ENCODE measurements around the gene NELL1.

The NELL1 gene

DNA sequence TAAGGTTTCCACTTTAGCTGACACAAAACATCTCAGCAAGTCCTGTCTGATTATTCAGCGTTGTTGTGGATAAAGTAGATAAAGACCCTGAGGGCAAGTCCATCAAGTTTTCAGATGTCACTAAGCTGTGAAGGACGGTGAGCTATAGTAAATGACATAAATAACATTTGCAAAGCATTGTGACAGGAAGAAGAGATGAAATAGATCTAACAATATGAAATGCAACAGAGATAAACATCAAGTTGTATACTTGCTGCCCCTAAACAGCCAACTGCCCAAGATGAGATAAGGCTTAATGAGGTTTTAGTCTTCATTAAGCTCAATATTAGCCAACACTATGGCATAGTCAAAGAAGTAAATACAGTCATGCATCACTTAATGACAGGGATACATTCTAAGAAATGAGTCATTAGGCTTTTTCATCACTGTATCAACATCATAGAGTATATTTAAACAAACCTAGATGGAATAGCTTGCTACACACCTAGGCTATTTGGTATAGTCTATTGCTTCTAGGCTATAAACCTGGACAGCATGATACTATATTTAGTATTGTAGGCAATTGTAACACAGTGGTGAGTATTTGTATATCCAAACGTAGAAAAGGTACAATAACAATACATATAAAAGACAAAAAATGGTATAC is 898.4 kb downstream of the NELL1 start:
- no peaks in the 10 kb centered on the region for H3K36me3 ChIP-seq (ENCODE audit: control insufficient read depth, insufficient read depth, low read length)
- no peak overlapping the region for H3K9ac ChIP-seq (ENCODE audit: low read length)
- H3K27ac ChIP-seq (ENCODE audit: low read depth, low read length) = no peak overlapping the region
- no peaks in the 10 kb centered on the region for H3K4me1 ChIP-seq (ENCODE audit: control insufficient read depth, insufficient read depth, low read length)
- no peaks in the 10 kb centered on the region for H3K27me3 ChIP-seq (ENCODE audit: control insufficient read depth, insufficient read depth, low read length)
- no peaks in the 10 kb centered on the region for H3K9me3 ChIP-seq (ENCODE audit: control insufficient read depth, insufficient read depth, low read depth, low read length)
- no peak overlapping the region for H3K4me3 ChIP-seq (ENCODE audit: low read depth, low read length)

DNA sequence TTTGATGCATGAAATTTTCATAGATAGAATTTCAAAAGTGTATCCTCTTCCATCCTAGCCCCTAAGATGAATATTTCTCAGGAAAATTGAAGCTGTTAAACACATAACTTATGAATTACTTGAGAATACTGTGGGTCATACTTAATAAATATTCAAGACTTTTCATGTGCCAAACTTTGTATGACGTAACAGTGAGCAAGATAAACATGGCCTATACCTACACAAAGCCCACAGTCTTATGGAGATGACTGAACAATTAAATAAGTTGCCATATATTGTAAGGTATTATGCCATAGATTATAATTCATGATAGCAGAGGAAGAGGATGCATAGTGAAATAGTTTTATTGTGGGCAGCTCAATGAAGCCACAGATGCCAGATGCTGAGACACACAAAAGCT is 902.8 kb downstream of the NELL1 start:
- Histone ChIP-seq H3K36me3 (ENCODE audit: control insufficient read depth, insufficient read depth, low read length) (no peaks in the 10 kb centered on the region), H3K27ac (ENCODE audit: low read depth, low read length) (no peak overlapping the region), H3K27me3 (ENCODE audit: control insufficient read depth, insufficient read depth, low read length) (no peaks in the 10 kb centered on the region), H3K9ac (ENCODE audit: low read length) (no peak overlapping the region), H3K9me3 (ENCODE audit: control insufficient read depth, insufficient read depth, low read depth, low read length) (no peaks in the 10 kb centered on the region), H3K4me1 (ENCODE audit: control insufficient read depth, insufficient read depth, low read length) (no peaks in the 10 kb centered on the region), H3K4me3 (ENCODE audit: low read depth, low read length) (no peak overlapping the region)

GRCh38 chr11:21582791-21583190 is 913.4 kb downstream of the NELL1 start:
- Histone ChIP-seq H3K9me3 (ENCODE audit: control insufficient read depth, insufficient read depth, low read depth, low read length) (no peaks in the 10 kb centered on the region), H3K27me3 (ENCODE audit: control insufficient read depth, insufficient read depth, low read length) (no peaks in the 10 kb centered on the region), H3K4me1 (ENCODE audit: control insufficient read depth, insufficient read depth, low read length) (no peaks in the 10 kb centered on the region), H3K9ac (ENCODE audit: low read length) (no peak overlapping the region), H3K36me3 (ENCODE audit: control insufficient read depth, insufficient read depth, low read length) (no peaks in the 10 kb centered on the region), H3K4me3 (ENCODE audit: low read depth, low read length) (no peak overlapping the region), H3K27ac (ENCODE audit: low read depth, low read length) (no peak overlapping the region)

DNA sequence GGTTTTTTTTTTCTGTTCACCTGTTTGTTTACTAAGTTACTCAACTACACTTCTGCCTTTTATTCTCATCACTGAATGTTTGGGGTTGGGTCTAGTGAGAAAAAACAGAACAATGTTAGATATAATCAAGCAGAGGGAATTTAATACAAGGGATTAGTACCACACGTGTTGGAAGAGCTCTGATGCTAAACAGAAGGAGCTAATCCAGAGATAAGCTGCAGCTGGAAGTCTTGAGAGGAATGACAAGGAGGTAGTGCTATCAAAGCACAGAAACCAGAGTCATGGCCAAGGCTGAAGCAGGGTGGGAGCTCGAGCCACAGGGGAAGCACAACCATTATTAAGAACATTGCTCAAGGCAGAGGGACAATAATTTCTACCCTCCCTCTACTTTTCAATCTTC is 919.4 kb downstream of the NELL1 start:
- Histone ChIP-seq H3K9ac (ENCODE audit: low read length) (no peak overlapping the region), H3K4me1 (ENCODE audit: control insufficient read depth, insufficient read depth, low read length) (no peaks in the 10 kb centered on the region), H3K9me3 (ENCODE audit: control insufficient read depth, insufficient read depth, low read depth, low read length) (no peaks in the 10 kb centered on the region), H3K36me3 (ENCODE audit: control insufficient read depth, insufficient read depth, low read length) (no peaks in the 10 kb centered on the region), H3K27ac (ENCODE audit: low read depth, low read length) (no peak overlapping the region), H3K4me3 (ENCODE audit: low read depth, low read length) (no peak overlapping the region), H3K27me3 (ENCODE audit: control insufficient read depth, insufficient read depth, low read length) (no peaks in the 10 kb centered on the region)

- H3K9me3 ChIP-seq (ENCODE audit: control insufficient read depth, insufficient read depth, low read depth, low read length) = no peaks in the 10 kb centered on the region
- H3K36me3 ChIP-seq (ENCODE audit: control insufficient read depth, insufficient read depth, low read length) = no peaks in the 10 kb centered on the region
- H3K4me3 ChIP-seq (ENCODE audit: low read depth, low read length) = no peak overlapping the region
- no peaks in the 10 kb centered on the region for H3K4me1 ChIP-seq (ENCODE audit: control insufficient read depth, insufficient read depth, low read length)
- H3K27ac ChIP-seq (ENCODE audit: low read depth, low read length) = no peak overlapping the region
- H3K9ac ChIP-seq (ENCODE audit: low read length) = no peak overlapping the region
- H3K27me3 ChIP-seq (ENCODE audit: control insufficient read depth, insufficient read depth, low read length) = no peaks in the 10 kb centered on the region
These were observed 933.3 kb downstream of the NELL1 start for GRCh38 chr11:21602699-21603098.

DNA sequence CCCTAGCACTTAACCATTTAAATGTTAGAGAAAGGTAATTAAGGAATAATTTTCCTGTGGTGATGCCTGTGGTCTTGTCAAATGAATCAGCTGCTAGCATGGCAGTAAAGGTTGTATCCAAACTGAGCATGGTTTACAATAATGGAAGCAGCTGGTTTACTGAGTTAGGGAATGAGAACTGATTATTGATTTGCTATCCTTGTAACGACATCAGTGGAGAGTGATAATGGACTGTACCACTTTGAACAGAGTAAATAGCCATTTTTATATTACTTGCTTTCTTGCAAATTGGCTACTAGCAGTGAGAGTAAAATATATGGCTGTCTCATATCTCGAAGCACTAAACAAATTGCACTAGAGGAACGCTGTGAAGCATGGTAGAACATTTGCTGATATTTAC is 934.5 kb downstream of the NELL1 start:
- H3K4me1 ChIP-seq (ENCODE audit: control insufficient read depth, insufficient read depth, low read length) = no peaks in the 10 kb centered on the region
- no peaks in the 10 kb centered on the region for H3K27me3 ChIP-seq (ENCODE audit: control insufficient read depth, insufficient read depth, low read length)
- no peaks in the 10 kb centered on the region for H3K9me3 ChIP-seq (ENCODE audit: control insufficient read depth, insufficient read depth, low read depth, low read length)
- no peak overlapping the region for H3K27ac ChIP-seq (ENCODE audit: low read depth, low read length)
- no peak overlapping the region for H3K9ac ChIP-seq (ENCODE audit: low read length)
- H3K36me3 ChIP-seq (ENCODE audit: control insufficient read depth, insufficient read depth, low read length) = no peaks in the 10 kb centered on the region
- H3K4me3 ChIP-seq (ENCODE audit: low read depth, low read length) = no peak overlapping the region

DNA sequence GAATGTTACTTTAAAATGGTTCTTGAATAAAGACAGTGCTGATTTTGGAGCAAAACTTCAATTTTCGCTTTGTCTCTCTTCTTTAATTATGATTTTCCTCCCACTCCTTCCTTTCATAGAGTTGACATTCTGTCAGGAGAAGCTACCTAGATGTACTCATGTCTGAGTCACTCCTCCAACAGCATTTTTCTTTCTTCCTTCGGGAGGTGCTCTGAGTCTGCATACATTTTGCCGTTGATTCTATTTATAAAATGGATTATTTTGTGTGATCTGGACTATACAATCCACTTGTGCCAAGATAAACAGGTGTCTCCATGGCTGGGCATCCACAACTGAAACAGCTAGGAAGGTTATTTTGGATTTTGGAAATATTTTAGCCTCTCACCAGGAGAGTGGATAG is 935.2 kb downstream of the NELL1 start:
- H3K9me3 ChIP-seq (ENCODE audit: control insufficient read depth, insufficient read depth, low read depth, low read length) = no peaks in the 10 kb centered on the region
- H3K27ac ChIP-seq (ENCODE audit: low read depth, low read length) = no peak overlapping the region
- no peak overlapping the region for H3K4me3 ChIP-seq (ENCODE audit: low read depth, low read length)
- no peaks in the 10 kb centered on the region for H3K27me3 ChIP-seq (ENCODE audit: control insufficient read depth, insufficient read depth, low read length)
- H3K36me3 ChIP-seq (ENCODE audit: control insufficient read depth, insufficient read depth, low read length) = no peaks in the 10 kb centered on the region
- H3K4me1 ChIP-seq (ENCODE audit: control insufficient read depth, insufficient read depth, low read length) = no peaks in the 10 kb centered on the region
- H3K9ac ChIP-seq (ENCODE audit: low read length) = no peak overlapping the region

DNA sequence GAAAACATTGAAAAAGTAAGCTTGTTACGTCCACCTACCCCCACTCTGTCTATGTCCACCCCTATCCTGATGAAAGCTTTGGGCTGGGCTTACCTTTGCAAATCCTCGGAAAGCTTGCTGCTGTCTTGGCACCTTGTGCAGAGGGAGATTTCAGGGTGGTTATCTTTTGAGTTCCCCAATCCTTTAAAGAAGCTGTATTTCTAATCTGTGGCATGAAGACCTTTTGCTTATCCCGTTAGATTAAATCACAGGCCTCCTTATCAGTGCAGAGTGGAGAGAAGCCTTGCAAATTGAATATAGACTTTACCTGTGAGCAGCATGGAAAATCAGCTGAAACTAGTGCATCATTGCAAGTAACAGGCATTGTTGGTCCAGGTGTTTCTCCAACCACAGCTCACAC is 942.9 kb downstream of the NELL1 start:
- H3K27me3 ChIP-seq (ENCODE audit: control insufficient read depth, insufficient read depth, low read length) = no peaks in the 10 kb centered on the region

DNA sequence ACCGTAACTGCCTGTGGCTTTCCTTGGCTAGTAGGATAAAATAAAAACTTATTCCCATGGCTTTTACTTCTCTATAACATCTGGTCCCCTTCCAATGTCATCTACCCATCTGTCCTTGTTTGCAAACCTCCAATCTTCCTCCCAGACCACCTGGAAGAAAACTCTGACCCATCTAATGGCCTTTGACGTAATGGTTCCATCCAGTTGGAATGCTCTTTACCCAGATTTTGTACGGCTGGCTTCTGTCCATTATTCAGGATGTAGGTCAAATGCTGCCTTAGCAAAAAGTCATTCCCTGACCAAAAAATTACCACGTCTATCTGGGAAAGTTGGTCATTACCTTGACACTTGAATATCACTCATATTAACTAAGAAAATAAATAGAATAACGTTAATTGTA is 945.6 kb downstream of the NELL1 start:
- no peaks in the 10 kb centered on the region for H3K27me3 ChIP-seq (ENCODE audit: control insufficient read depth, insufficient read depth, low read length)
- H3K9ac ChIP-seq (ENCODE audit: low read length) = no peak overlapping the region
- no peak overlapping the region for H3K27ac ChIP-seq (ENCODE audit: low read depth, low read length)
- no peaks in the 10 kb centered on the region for H3K9me3 ChIP-seq (ENCODE audit: control insufficient read depth, insufficient read depth, low read depth, low read length)
- H3K4me1 ChIP-seq (ENCODE audit: control insufficient read depth, insufficient read depth, low read length) = no peaks in the 10 kb centered on the region
- no peak overlapping the region for H3K4me3 ChIP-seq (ENCODE audit: low read depth, low read length)
- no peaks in the 10 kb centered on the region for H3K36me3 ChIP-seq (ENCODE audit: control insufficient read depth, insufficient read depth, low read length)

More for the DNA sequence above, 942.9 kb downstream of the NELL1 start:
- no peaks in the 10 kb centered on the region for H3K9me3 ChIP-seq (ENCODE audit: control insufficient read depth, insufficient read depth, low read depth, low read length)
- no peaks in the 10 kb centered on the region for H3K4me1 ChIP-seq (ENCODE audit: control insufficient read depth, insufficient read depth, low read length)
- H3K9ac ChIP-seq (ENCODE audit: low read length) = no peak overlapping the region
- no peaks in the 10 kb centered on the region for H3K36me3 ChIP-seq (ENCODE audit: control insufficient read depth, insufficient read depth, low read length)
- H3K27ac ChIP-seq (ENCODE audit: low read depth, low read length) = no peak overlapping the region
- H3K4me3 ChIP-seq (ENCODE audit: low read depth, low read length) = no peak overlapping the region

GRCh38 chr11:21615955-21616371 is 946.6 kb downstream of the NELL1 start:
- Histone ChIP-seq H3K36me3 (ENCODE audit: control insufficient read depth, insufficient read depth, low read length) (no peaks in the 10 kb centered on the region), H3K27ac (ENCODE audit: low read depth, low read length) (no peak overlapping the region), H3K27me3 (ENCODE audit: control insufficient read depth, insufficient read depth, low read length) (no peaks in the 10 kb centered on the region), H3K9me3 (ENCODE audit: control insufficient read depth, insufficient read depth, low read depth, low read length) (no peaks in the 10 kb centered on the region), H3K4me3 (ENCODE audit: low read depth, low read length) (no peak overlapping the region), H3K9ac (ENCODE audit: low read length) (no peak overlapping the region), H3K4me1 (ENCODE audit: control insufficient read depth, insufficient read depth, low read length) (no peaks in the 10 kb centered on the region)

GRCh38 chr11:21622566-21622965 is 953.2 kb downstream of the NELL1 start:
- Histone ChIP-seq H3K4me1 (ENCODE audit: control insufficient read depth, insufficient read depth, low read length) (no peaks in the 10 kb centered on the region), H3K27me3 (ENCODE audit: control insufficient read depth, insufficient read depth, low read length) (no peaks in the 10 kb centered on the region), H3K9ac (ENCODE audit: low read length) (no peak overlapping the region), H3K4me3 (ENCODE audit: low read depth, low read length) (no peak overlapping the region), H3K9me3 (ENCODE audit: control insufficient read depth, insufficient read depth, low read depth, low read length) (no peaks in the 10 kb centered on the region), H3K36me3 (ENCODE audit: control insufficient read depth, insufficient read depth, low read length) (no peaks in the 10 kb centered on the region), H3K27ac (ENCODE audit: low read depth, low read length) (no peak overlapping the region)

GRCh38 chr11:21622995-21623394 is 953.6 kb downstream of the NELL1 start:
- Histone ChIP-seq H3K27me3 (ENCODE audit: control insufficient read depth, insufficient read depth, low read length) (no peaks in the 10 kb centered on the region), H3K27ac (ENCODE audit: low read depth, low read length) (no peak overlapping the region), H3K4me3 (ENCODE audit: low read depth, low read length) (no peak overlapping the region), H3K9me3 (ENCODE audit: control insufficient read depth, insufficient read depth, low read depth, low read length) (no peaks in the 10 kb centered on the region), H3K36me3 (ENCODE audit: control insufficient read depth, insufficient read depth, low read length) (no peaks in the 10 kb centered on the region), H3K9ac (ENCODE audit: low read length) (no peak overlapping the region), H3K4me1 (ENCODE audit: control insufficient read depth, insufficient read depth, low read length) (no peaks in the 10 kb centered on the region)
